ENCODE data around the gene ASB11. TPM values are rescaled to one million over a fixed set of nuclear protein-coding genes. Genes with fewer than 3 reads are reported as not detected.

The ASB11 gene
- total and polyA plus RNA-seq, 11 donors = 14.5 to 246 (median 89.5) TPM

- peaks cover 0 to 9% (median 0%) of the 10 kb centered on the region in 9 donors for H3K27me3 ChIP-seq
- 11 to 53% (median 26%) methylated on average over 7 of the region's 7 CpGs for WGBS, 4 donors
- peaks cover 0 to 17% (median 6%) of the 10 kb centered on the region in 12 donors for H3K4me1 ChIP-seq
- DNase-seq (no peak), ATAC-seq (no peak)
- peak overlapping the region in 10 of 12 donors; percentile 78 to 90 (median 84) for H3K27ac ChIP-seq
- no peak for TF ChIP-seq POLR2A (IDR thresholded peaks at IDR 0.05)
- no peak for TF ChIP-seq CTCF (IDR thresholded peaks at IDR 0.05)
- intact Hi-C loops (cut with DNase I) = no loop called here
- H3K9me3 ChIP-seq = peaks cover 0 to 6% (median 0%) of the 10 kb centered on the region in 12 donors
- H3K4me3 ChIP-seq = peak overlapping the region; percentile 54 to 96 (median 80)
- peaks cover 0 to 31% (median 14%) of the 10 kb centered on the region in 9 donors for H3K36me3 ChIP-seq
Observed at GRCh38 chrX:15334561-15334960, 19.1 kb upstream of the ASB11 start.

- WGBS, 4 donors = 22 to 46% (median 33%) methylated on average over 2 of the region's 2 CpGs
- ATAC-seq (peak in 1 of 4 donors; percentile 34), DNase-seq (no peak)
- peaks cover 0 to 59% (median 23%) of the 10 kb centered on the region in 9 donors for H3K36me3 ChIP-seq
- H3K4me3 ChIP-seq = no peak overlapping the region
- no peaks in the 10 kb centered on the region for H3K9me3 ChIP-seq
- peak overlapping the region in 5 of 12 donors; percentile 1 to 43 (median 30) for H3K27ac ChIP-seq
- H3K27me3 ChIP-seq = no peaks in the 10 kb centered on the region
- intact Hi-C loops (cut with DNase I) = no loop called here
- TF ChIP-seq POLR2A (IDR thresholded peaks at IDR 0.05) = no peak
- TF ChIP-seq CTCF (IDR thresholded peaks at IDR 0.05) = no peak
- peaks cover 0 to 7% (median 0%) of the 10 kb centered on the region in 12 donors for H3K4me1 ChIP-seq
Observed at GRCh38 chrX:15328821-15329220, 13.4 kb upstream of the ASB11 start.

- no peak for TF ChIP-seq CTCF (IDR thresholded peaks at IDR 0.05)
- no peak for TF ChIP-seq POLR2A (IDR thresholded peaks at IDR 0.05)
- H3K27ac ChIP-seq = peak overlapping the region in 1 of 12 donors; percentile 43
- WGBS, 4 donors = 51 to 76% (median 71%) methylated on average over 3 of the region's 3 CpGs
Observed at GRCh38 chrX:15328131-15328530, 12.7 kb upstream of the ASB11 start.

GRCh38 chrX:15322472-15322871 is 7.0 kb upstream of the ASB11 start:
- Histone ChIP-seq H3K27ac (no peak overlapping the region), H3K4me3 (no peak overlapping the region), H3K4me1 (peaks cover 0 to 5% (median 0%) of the 10 kb centered on the region in 12 donors), H3K9me3 (no peaks in the 10 kb centered on the region), H3K27me3 (no peaks in the 10 kb centered on the region), H3K36me3 (peaks cover 0 to 43% (median 16%) of the 10 kb centered on the region in 9 donors)
- ATAC-seq (no peak), DNase-seq (no peak)
- WGBS, 4 donors = 58 to 81% (median 78%) methylated on average over 5 of the region's 5 CpGs
- no peak for TF ChIP-seq POLR2A (IDR thresholded peaks at IDR 0.05)
- TF ChIP-seq CTCF (IDR thresholded peaks at IDR 0.05) = no peak
- intact Hi-C loops (cut with DNase I) = no loop called here

More at GRCh38 chrX:15328131-15328530, 12.7 kb upstream of the ASB11 start:
- DNase-seq = no peak
- H3K9me3 ChIP-seq = no peaks in the 10 kb centered on the region
- H3K27me3 ChIP-seq = no peaks in the 10 kb centered on the region
- peaks cover 0 to 66% (median 23%) of the 10 kb centered on the region in 9 donors for H3K36me3 ChIP-seq
- H3K4me3 ChIP-seq = no peak overlapping the region
- intact Hi-C loops (cut with DNase I) = no loop called here
- ATAC-seq = no peak
- peaks cover 0 to 7% (median 0%) of the 10 kb centered on the region in 12 donors for H3K4me1 ChIP-seq
